ENCODE measurements around the gene HES6. TPM values are rescaled to one million over a fixed set of nuclear protein-coding genes. Genes with fewer than 3 reads are reported as not detected.

Gene HES6
- total RNA-seq, 4 donors from 2014 or later: 10.2 to 17.0 (median 11.2) TPM

DNA sequence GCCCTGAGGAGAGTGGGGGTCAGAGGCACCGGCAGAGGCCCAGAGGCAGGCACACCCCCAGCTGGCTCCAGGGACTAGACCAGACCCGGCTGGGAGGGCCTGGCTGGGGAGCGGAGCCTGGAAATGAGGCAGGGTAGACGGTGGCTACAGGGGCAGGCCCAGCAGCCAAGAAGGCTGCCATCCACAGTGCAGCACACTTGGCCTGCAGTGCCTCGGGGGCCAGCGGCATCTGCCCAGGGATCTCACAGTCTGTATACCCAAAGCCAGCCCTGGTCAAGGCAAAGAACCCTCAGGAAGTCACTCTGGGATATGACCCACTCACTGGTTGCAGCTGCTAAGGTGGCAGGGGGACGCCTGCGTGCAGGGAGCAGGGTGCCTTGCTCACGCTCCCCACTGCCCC, 30.8 kb upstream of the HES6 start:
- no peak for TF ChIP-seq EP300 (IDR thresholded peaks at IDR 0.05)
- TF ChIP-seq, protein P1, sequence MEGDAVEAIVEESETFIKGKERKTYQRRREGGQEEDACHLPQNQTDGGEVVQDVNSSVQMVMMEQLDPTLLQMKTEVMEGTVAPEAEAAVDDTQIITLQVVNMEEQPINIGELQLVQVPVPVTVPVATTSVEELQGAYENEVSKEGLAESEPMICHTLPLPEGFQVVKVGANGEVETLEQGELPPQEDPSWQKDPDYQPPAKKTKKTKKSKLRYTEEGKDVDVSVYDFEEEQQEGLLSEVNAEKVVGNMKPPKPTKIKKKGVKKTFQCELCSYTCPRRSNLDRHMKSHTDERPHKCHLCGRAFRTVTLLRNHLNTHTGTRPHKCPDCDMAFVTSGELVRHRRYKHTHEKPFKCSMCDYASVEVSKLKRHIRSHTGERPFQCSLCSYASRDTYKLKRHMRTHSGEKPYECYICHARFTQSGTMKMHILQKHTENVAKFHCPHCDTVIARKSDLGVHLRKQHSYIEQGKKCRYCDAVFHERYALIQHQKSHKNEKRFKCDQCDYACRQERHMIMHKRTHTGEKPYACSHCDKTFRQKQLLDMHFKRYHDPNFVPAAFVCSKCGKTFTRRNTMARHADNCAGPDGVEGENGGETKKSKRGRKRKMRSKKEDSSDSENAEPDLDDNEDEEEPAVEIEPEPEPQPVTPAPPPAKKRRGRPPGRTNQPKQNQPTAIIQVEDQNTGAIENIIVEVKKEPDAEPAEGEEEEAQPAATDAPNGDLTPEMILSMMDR (IDR thresholded peaks at IDR 0.05): no peak
- TF ChIP-seq POLR2A (IDR thresholded peaks at IDR 0.05; ENCODE audit: low read depth): no peak
- no peak for TF ChIP-seq POLR2AphosphoS5 (IDR thresholded peaks at IDR 0.05)
- H3K9me3 ChIP-seq: no peaks in the 10 kb centered on the region
- DNase-seq (ENCODE audit: extremely low spot score): no peak
- H3K27ac ChIP-seq (replicated peaks in 1 of 4): no peak overlapping the region
- intact Hi-C loops (cut with DNase I): no loop called here
- H3K4me3 ChIP-seq: no peak overlapping the region
- peaks cover 0 to 7% (median 2%) of the 10 kb centered on the region in 4 donors for H3K4me1 ChIP-seq
- no peaks in the 10 kb centered on the region for H3K27me3 ChIP-seq
- 82% methylated on average over 8 of the region's 9 CpGs for WGBS
- peaks cover 51 to 98% (median 93%) of the 10 kb centered on the region in 4 donors for H3K36me3 ChIP-seq

DNA sequence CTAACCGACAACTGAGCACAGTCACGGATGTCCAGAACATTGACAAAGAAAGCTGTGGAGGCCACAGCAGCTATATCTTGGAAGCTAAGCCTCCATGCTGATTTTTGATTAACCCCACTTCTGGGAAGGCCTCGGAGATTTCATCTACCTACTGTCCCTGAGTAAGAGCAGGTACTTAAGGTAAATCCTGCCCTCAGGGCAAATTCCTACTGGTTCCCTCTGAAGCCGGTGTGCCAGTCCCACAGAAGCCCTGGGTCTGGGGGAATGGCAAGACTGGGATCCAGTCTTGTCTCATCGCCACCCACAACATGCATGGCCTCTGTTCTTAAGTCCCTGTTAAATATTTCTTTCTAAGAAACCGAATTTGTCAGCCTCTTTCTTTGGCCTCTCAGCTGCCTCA, 29.9 kb upstream of the HES6 start:
- intact Hi-C loops (cut with DNase I): loop anchor here (10.0 kb wide), 1 partner anchor 65 kb away; the partner anchor contains the start of gene ILKAP
- DNase-seq (ENCODE audit: extremely low spot score): no peak
- 89% methylated on average over 6 of the region's 6 CpGs for WGBS
- no peaks in the 10 kb centered on the region for H3K27me3 ChIP-seq
- H3K4me3 ChIP-seq: no peak overlapping the region
- no peak overlapping the region for H3K27ac ChIP-seq (replicated peaks in 1 of 4)
- no peak for TF ChIP-seq POLR2A (IDR thresholded peaks at IDR 0.05; ENCODE audit: low read depth)
- TF ChIP-seq, protein P1 (IDR thresholded peaks at IDR 0.05): no peak
- TF ChIP-seq EP300 (IDR thresholded peaks at IDR 0.05): no peak
- no peak for TF ChIP-seq POLR2AphosphoS5 (IDR thresholded peaks at IDR 0.05)
- peaks cover 0 to 10% (median 2%) of the 10 kb centered on the region in 4 donors for H3K4me1 ChIP-seq
- H3K36me3 ChIP-seq: peaks cover 44 to 97% (median 91%) of the 10 kb centered on the region in 4 donors
- H3K9me3 ChIP-seq: no peaks in the 10 kb centered on the region

DNA sequence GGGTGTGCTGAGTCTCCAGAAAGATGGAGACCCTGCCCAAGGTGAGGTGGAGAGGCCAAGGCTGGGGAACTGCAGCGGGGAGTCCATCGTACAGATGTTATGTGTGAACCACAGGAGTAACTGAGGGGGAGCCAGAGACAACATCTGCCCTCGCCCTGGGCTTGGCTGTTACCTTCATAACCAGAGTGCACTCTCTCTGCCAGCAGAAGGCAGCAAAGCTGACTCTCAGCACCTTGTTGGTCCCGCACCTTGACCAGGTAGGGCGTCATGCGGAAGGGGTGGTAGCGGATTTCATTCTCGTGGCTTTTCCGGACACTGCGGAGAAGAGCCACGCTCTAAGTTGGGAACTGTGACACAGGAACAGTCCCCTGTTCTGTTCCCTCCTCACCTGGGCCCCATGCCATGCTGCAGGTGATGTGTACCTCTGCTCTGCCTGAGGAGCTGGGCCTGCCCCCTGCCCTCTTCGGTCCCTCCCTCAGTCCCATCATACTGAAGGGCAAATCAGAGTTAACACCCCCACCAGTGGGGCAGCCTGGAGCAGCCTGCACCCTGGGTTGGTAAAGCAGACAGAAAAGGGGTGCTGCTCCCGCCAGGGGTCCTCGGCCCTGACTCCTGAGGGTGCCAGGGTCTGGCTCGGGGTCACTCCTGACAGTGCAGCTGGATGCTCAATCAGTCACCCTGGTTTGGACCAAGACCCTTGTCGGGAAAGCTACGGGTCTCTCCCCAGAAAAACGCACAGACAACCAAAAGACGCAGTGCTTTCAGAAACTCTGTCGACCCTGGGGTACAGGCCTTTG, 28.2 kb upstream of the HES6 start:
- intact Hi-C loops (cut with DNase I): loop anchor here (10.0 kb wide), 1 partner anchor 63 kb away; the partner anchor contains the start of gene ILKAP
- 87% methylated on average over 17 of the region's 20 CpGs for WGBS

DNA sequence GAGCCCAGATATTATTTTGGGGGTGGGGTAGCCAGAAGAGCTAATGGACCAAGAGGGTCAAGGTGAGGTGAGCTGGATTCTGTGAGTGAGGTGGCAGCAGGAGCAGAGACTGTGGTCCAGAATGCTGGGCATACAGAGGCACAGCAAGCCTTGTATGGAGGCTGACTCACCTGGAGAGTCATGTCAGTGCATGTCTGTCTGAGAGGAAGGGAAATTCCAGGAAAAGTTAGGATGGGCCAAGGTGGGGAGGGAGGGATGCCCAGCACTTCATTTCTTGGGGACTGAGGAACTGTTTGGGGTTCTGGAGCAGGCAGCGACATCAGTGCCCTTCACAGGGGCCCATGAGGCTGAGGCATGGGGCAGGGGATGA, 27.5 kb upstream of the HES6 start:
- intact Hi-C loops (cut with DNase I): loop anchor here (10.0 kb wide), 1 partner anchor 63 kb away; the partner anchor contains the start of gene ILKAP
- Histone ChIP-seq H3K4me1 (peaks cover 22 to 30% (median 23%) of the 10 kb centered on the region in 4 donors), H3K27me3 (no peaks in the 10 kb centered on the region), H3K27ac (replicated peaks in 1 of 4) (no peak overlapping the region), H3K4me3 (no peak overlapping the region), H3K9me3 (no peaks in the 10 kb centered on the region), H3K36me3 (peaks cover 37 to 93% (median 79%) of the 10 kb centered on the region in 4 donors)
- WGBS: 86% methylated on average over 1 of the region's 1 CpG
- DNase-seq (ENCODE audit: extremely low spot score): no peak
- TF ChIP-seq POLR2A (IDR thresholded peaks at IDR 0.05; ENCODE audit: low read depth) (no peak), POLR2AphosphoS5 (IDR thresholded peaks at IDR 0.05) (no peak), EP300 (IDR thresholded peaks at IDR 0.05) (no peak)
- TF ChIP-seq, protein P1 (IDR thresholded peaks at IDR 0.05): no peak

More for the DNA sequence above, 28.2 kb upstream of the HES6 start:
- H3K4me1 ChIP-seq: peaks cover 14 to 23% (median 16%) of the 10 kb centered on the region in 4 donors
- H3K27me3 ChIP-seq: no peaks in the 10 kb centered on the region
- no peak overlapping the region for H3K27ac ChIP-seq (replicated peaks in 1 of 4)
- TF ChIP-seq POLR2AphosphoS5 (IDR thresholded peaks at IDR 0.05) (no peak), POLR2A (IDR thresholded peaks at IDR 0.05; ENCODE audit: low read depth) (no peak), EP300 (IDR thresholded peaks at IDR 0.05) (no peak)
- TF ChIP-seq, protein P1 (IDR thresholded peaks at IDR 0.05): no peak
- no peaks in the 10 kb centered on the region for H3K9me3 ChIP-seq
- DNase-seq (ENCODE audit: extremely low spot score): no peak
- peaks cover 41 to 93% (median 80%) of the 10 kb centered on the region in 4 donors for H3K36me3 ChIP-seq
- no peak overlapping the region for H3K4me3 ChIP-seq
